Panc1 (cell line): ENCODE measurements around the gene ACER3. TPM values are rescaled to one million over a fixed set of nuclear protein-coding genes. Genes with fewer than 3 reads are reported as not detected.

ENCODE experiments used
- ATAC-seq: fragments of 200-7000 bp; cut with Tn5 transposase; 2 replicates; pipeline ENCODE4 v1.9.1; 2020; ENCODE audit warnings: mild to moderate bottlenecking, moderate library complexity
- BruUV-seq: library from RNA; stranded (reverse); fragments of 400-500 nt; replicated peaks from 2 replicates; lab custom pipeline; 2021; lab: Mats Ljungman, UMichigan
- CTCF ChIA-PET: fragments of 300-600 bp; sonication (Branson Sonifier 250); formaldehyde crosslinking; loops from one replicate; lab custom pipeline; 2022; ENCODE audit warnings: antibody characterized with exemption; lab: Charles Lee
- POLR2A ChIA-PET: fragments of 300-600 bp; sonication (Branson Sonifier 250); formaldehyde crosslinking; loops from one replicate; lab custom pipeline; 2022; ENCODE audit warnings: antibody characterized with exemption; lab: Charles Lee
- DNase-seq: peaks from one replicate; pipeline ENCODE4 v3.0.0-alpha.2; 2010; ENCODE audit warnings: low read depth, low spot score
- H3K27ac ChIP-seq: 2 replicates; pipeline ENCODE4 v1.5.1; 2011; ENCODE audit warnings: mild to moderate bottlenecking, low read length, inconsistent platforms
- H3K27me3 ChIP-seq: fragments of 200-500 bp; sonication (Bioruptor generic); 2 replicates; pipeline ENCODE4 v1.6.0; 2014; ENCODE audit warnings: low read length, inconsistent platforms; ENCODE audit not compliant: control insufficient read depth, insufficient read depth
- H3K36me3 ChIP-seq: fragments of 200-500 bp; sonication (Bioruptor generic); 2 replicates; pipeline ENCODE4 v1.5.1; 2014; ENCODE audit warnings: inconsistent platforms, mild to moderate bottlenecking, low read length, moderate library complexity; ENCODE audit not compliant: control insufficient read depth, insufficient read depth
- H3K4me1 ChIP-seq: 2 replicates; pipeline ENCODE4 v1.5.1; 2011; ENCODE audit warnings: inconsistent platforms, mild to moderate bottlenecking, low read length, moderate library complexity; ENCODE audit not compliant: control insufficient read depth, insufficient read depth
- H3K4me3 ChIP-seq, 2 experiments: 2 replicates each; pipeline ENCODE4 v1.5.1; 2011 to 2012; ENCODE audit warnings: low read depth in 2 of 2, low read length in 2 of 2, mild to moderate bottlenecking in 2 of 2, inconsistent platforms in 1 of 2, moderate library complexity in 1 of 2
- H3K9me3 ChIP-seq: fragments of 200-500 bp; sonication (Bioruptor generic); 2 replicates; pipeline ENCODE4 v1.5.1; 2014; ENCODE audit warnings: low read depth, mild to moderate bottlenecking, inconsistent platforms, low read length, moderate library complexity; ENCODE audit not compliant: control insufficient read depth, insufficient read depth
- CTCF ChIP-seq: fragments of 450-650 bp; IDR thresholded peaks from 2 replicates; pipeline ENCODE4 v1.5.1; 2017; ENCODE audit warnings: mild to moderate bottlenecking
- POLR2AphosphoS5 ChIP-seq: IDR thresholded peaks from 2 replicates; pipeline ENCODE4 v1.6.1; 2012; ENCODE audit warnings: mild to moderate bottlenecking, low read depth, low read length, moderate library complexity
- REST ChIP-seq, 2 experiments: IDR thresholded peaks; 2 replicates each; pipeline ENCODE4 v1.6.1; 2011 to 2012; ENCODE audit warnings: low read depth in 2 of 2, control low read depth in 1 of 2, low read length in 1 of 2, mild to moderate bottlenecking in 1 of 2, moderate library complexity in 1 of 2; ENCODE audit not compliant: insufficient read depth in 1 of 2
- SIN3A ChIP-seq: IDR thresholded peaks from 2 replicates; pipeline ENCODE4 v1.6.1; 2012; ENCODE audit warnings: low read depth, mild to moderate bottlenecking, low read length, moderate library complexity, borderline replicate concordance; ENCODE audit not compliant: insufficient read depth
- TCF7L2 ChIP-seq: IDR thresholded peaks from 2 replicates; pipeline ENCODE4 v1.6.1; 2011; ENCODE audit warnings: mild to moderate bottlenecking, low read depth, low read length, inconsistent platforms
- in situ Hi-C: cut with HindIII; loops from 2 replicates; pipeline ENCODE4 v1.10.0; 2016; ENCODE audit warnings: low sequenced_read_pairs, low pct_unique_long_range_greater_than_20kb
- intact Hi-C: fragments of 100-400 bp; cut with micrococcal nuclease; formaldehyde crosslinking; loops from one replicate; pipeline ENCODE4 v1.10.0; 2022; ENCODE audit not compliant: unreplicated experiment
- total RNA-seq: library from RNA; stranded (reverse); gene quantifications from one replicate; pipeline ENCODE4 v1.2.1, GENCODE V29; 2021; ENCODE audit not compliant: unreplicated experiment

Gene ACER3
- total RNA-seq, 1 experiment from 2014 or later, result 41.8 TPM

GRCh38 chr11:77063861-77064260, 203.1 kb downstream of the ACER3 start:
- BruUV-seq, result no TSS peak
- peaks cover 6% of the 10 kb centered on the region for H3K4me1 ChIP-seq
- intact Hi-C loops (no loop called here), in situ Hi-C loops (loop anchor here (10.0 kb wide), 1 partner anchor 81 kb away; no protein-coding TSS in a partner anchor)
- H3K4me3 ChIP-seq, result no peak overlapping the region
- ChIA-PET POLR2A (no interaction called here), CTCF (interaction anchor here (2.5 kb wide), 1 partner anchor 27 kb away, joined by 7 read pairs; no protein-coding TSS in a partner anchor)
- no peaks in the 10 kb centered on the region for H3K9me3 ChIP-seq
- no peak overlapping the region for H3K27ac ChIP-seq
- ATAC-seq (no peak), DNase-seq (no peak)
- H3K27me3 ChIP-seq, result no peaks in the 10 kb centered on the region
- TF ChIP-seq REST (IDR thresholded peaks at IDR 0.05; ENCODE audit: insufficient read depth in 1 of 2, low read depth in 2 of 2, low read length in 1 of 2) (no peak), TCF7L2 (no peak), CTCF (no peak), POLR2AphosphoS5 (no peak), SIN3A (no peak)
- H3K36me3 ChIP-seq, result no peaks in the 10 kb centered on the region

- in situ Hi-C loops (loop anchor here (10.0 kb wide), 1 partner anchor 80 kb away; no protein-coding TSS in a partner anchor), intact Hi-C loops (no loop called here)
- Histone ChIP-seq H3K4me3 (no peak overlapping the region), H3K36me3 (no peaks in the 10 kb centered on the region), H3K9me3 (no peaks in the 10 kb centered on the region), H3K4me1 (peaks cover 6% of the 10 kb centered on the region), H3K27ac (no peak overlapping the region), H3K27me3 (no peaks in the 10 kb centered on the region)
- ATAC-seq, result no peak
- ChIA-PET CTCF (interaction anchor here (1.2 to 2.5 kb wide), 2 partner anchors 17 to 26 kb away, joined by 6 to 7 read pairs; no protein-coding TSS in a partner anchor), POLR2A (no interaction called here)
- BruUV-seq, result no TSS peak
- TF ChIP-seq CTCF (no peak), REST (IDR thresholded peaks at IDR 0.05; ENCODE audit: insufficient read depth in 1 of 2, low read depth in 2 of 2, low read length in 1 of 2) (no peak), SIN3A (no peak), POLR2AphosphoS5 (no peak), TCF7L2 (no peak)
- no peak for DNase-seq
Measured at GRCh38 chr11:77064648-77065217, 204.0 kb downstream of the ACER3 start.
